Keratinocyte (primary cell): ENCODE results near the gene GPC5. TPM values are rescaled to one million over a fixed set of nuclear protein-coding genes. Genes with fewer than 3 reads are reported as not detected.

Experiments used
- DNase-seq: peaks from one replicate; pipeline ENCODE4 v3.0.0-alpha.2; 2011; ENCODE audit warnings: low read depth, missing footprints, low spot score
- FAIRE-seq: peaks from 2 replicates; lab custom pipeline; 2011; peaks lifted over from hg19 to GRCh38; lab: Jason Lieb, UNC
- H2AFZ ChIP-seq: 2 replicates; pipeline ENCODE4 v1.6.0; 2012; ENCODE audit warnings: low read length, control low read depth, inconsistent platforms; ENCODE audit not compliant: control insufficient read depth
- H3K27ac ChIP-seq: 2 replicates; pipeline ENCODE4 v1.5.1; 2011; ENCODE audit warnings: low read length; ENCODE audit not compliant: control insufficient read depth, insufficient read depth
- H3K27me3 ChIP-seq: 3 replicates; pipeline ENCODE4 v1.6.0; 2011; ENCODE audit warnings: low read length; ENCODE audit not compliant: control insufficient read depth, insufficient read depth; ENCODE audit errors: extremely low read depth
- H3K36me3 ChIP-seq, 2 experiments: 2 replicates in 1 of 2; 3 replicates in 1 of 2; pipeline ENCODE4 v1.5.1; 2011; ENCODE audit warnings: low read length in 2 of 2, mild to moderate bottlenecking in 1 of 2; ENCODE audit not compliant: control insufficient read depth in 2 of 2, insufficient read depth in 2 of 2; ENCODE audit errors: extremely low read depth in 1 of 2
- H3K4me1 ChIP-seq: 3 replicates; pipeline ENCODE4 v1.5.1; 2011; ENCODE audit warnings: low read length; ENCODE audit not compliant: control insufficient read depth, insufficient read depth; ENCODE audit errors: extremely low read depth
- H3K4me2 ChIP-seq: 3 replicates; pipeline ENCODE4 v1.6.0; 2011; ENCODE audit warnings: low read depth, low read length; ENCODE audit not compliant: control insufficient read depth, insufficient read depth; ENCODE audit errors: extremely low read depth
- H3K4me3 ChIP-seq, 3 experiments: fragments of 200-600 bp in 1 of 3; sonication (generic) in 1 of 3; 2 replicates in 2 of 3; 3 replicates in 1 of 3; pipeline ENCODE4 v1.5.1; 2011 to 2016; ENCODE audit warnings: low read length in 3 of 3, mild to moderate bottlenecking in 3 of 3, control low read depth in 2 of 3, inconsistent platforms in 1 of 3, low read depth in 1 of 3, mixed read lengths in 1 of 3, mixed run types in 1 of 3, moderate library complexity in 1 of 3; ENCODE audit not compliant: control insufficient read depth in 2 of 3, insufficient read depth in 2 of 3; ENCODE audit errors: extremely low read depth in 1 of 3
- H3K79me2 ChIP-seq: 2 replicates; pipeline ENCODE4 v1.6.0; 2012; ENCODE audit warnings: low read length; ENCODE audit not compliant: control insufficient read depth, insufficient read depth
- H3K9ac ChIP-seq: 3 replicates; pipeline ENCODE4 v1.6.0; 2011; ENCODE audit warnings: low read length; ENCODE audit not compliant: control insufficient read depth, insufficient read depth; ENCODE audit errors: extremely low read depth
- H3K9me1 ChIP-seq: 3 replicates; pipeline ENCODE4 v1.6.0; 2011; ENCODE audit warnings: low read length; ENCODE audit not compliant: control insufficient read depth, insufficient read depth; ENCODE audit errors: extremely low read depth
- H3K9me3 ChIP-seq: 2 replicates; pipeline ENCODE4 v1.5.1; 2012; ENCODE audit warnings: low read depth, low read length; ENCODE audit not compliant: control insufficient read depth
- H4K20me1 ChIP-seq: 3 replicates; pipeline ENCODE4 v1.6.0; 2011; ENCODE audit warnings: low read length; ENCODE audit not compliant: control insufficient read depth, insufficient read depth; ENCODE audit errors: extremely low read depth
- CTCF ChIP-seq, 3 experiments: IDR thresholded peaks in 1 of 3; conservative IDR thresholded peaks in 1 of 3; optimal IDR thresholded peaks in 1 of 3; 2 replicates in 2 of 3; 3 replicates in 1 of 3; pipeline versions ENCODE3 to v1.5.1; 2011; ENCODE audit warnings: low read length in 3 of 3, mild to moderate bottlenecking in 3 of 3, moderate library complexity in 2 of 3, control low read depth in 1 of 3, inconsistent platforms in 1 of 3; ENCODE audit not compliant: insufficient read depth in 2 of 3; ENCODE audit errors: extremely low read depth in 1 of 3
- EZH2 ChIP-seq: IDR thresholded peaks from one replicate; pipeline ENCODE4 v1.6.1; 2012; ENCODE audit warnings: inconsistent platforms, mild to moderate bottlenecking, low read length, moderate library complexity
- dilution Hi-C: fragments of 300-500 bp; cut with MboI; formaldehyde crosslinking; loops from one replicate; pipeline ENCODE4 v1.7.0; 2020; ENCODE audit warnings: low sequenced_read_pairs; ENCODE audit not compliant: extremely low pct_ligation_motif_present
- polyA plus RNA-seq, 5 experiments: library from polyadenylated mRNA; depleted of rRNA in 3 of 5; stranded (reverse) in 3 of 5; stranded (forward) in 1 of 5; unstranded in 1 of 5; fragments of >200 nt; gene quantifications; 1 replicate in 1 of 5; 2 replicates in 3 of 5; 3 replicates in 1 of 5; pipeline versions ENCODE4 v1.2.1 to v1.2.3, GENCODE V29; 2011 to 2012; ENCODE audit warnings: missing spikeins in 2 of 5, low read depth in 1 of 5, low replicate concordance in 1 of 5

Gene GPC5
- polyA plus RNA-seq, 1 donor (not counting 4 experiments of a cell fraction or from before 2014, with no cell fraction given): 0.10 TPM

GRCh38 chr13:91526543-91527033, 128.2 kb downstream of the GPC5 start:
- Histone ChIP-seq H4K20me1 (no peaks in the 10 kb centered on the region), H3K27me3 (no peaks in the 10 kb centered on the region), H3K36me3 (no peaks in the 10 kb centered on the region), H3K9me1 (no peaks in the 10 kb centered on the region), H3K4me1 (no peaks in the 10 kb centered on the region), H3K9ac (no peak overlapping the region), H3K4me3 (no peak overlapping the region), H3K27ac (no peak overlapping the region), H3K79me2 (no peaks in the 10 kb centered on the region), H3K4me2 (no peak overlapping the region), H3K9me3 (no peaks in the 10 kb centered on the region), H2AFZ (no peak overlapping the region)
- TF ChIP-seq EZH2 (no peak), CTCF (optimal IDR thresholded peaks at IDR 0.05 in 1 of 3, IDR thresholded peaks at IDR 0.05 in 1 of 3, conservative IDR thresholded peaks at IDR 0.05 in 1 of 3; ENCODE audit: extremely low read depth in 1 of 3, insufficient read depth in 2 of 3, low read length in 3 of 3) (no peak)
- FAIRE-seq: no peak
- no peak for DNase-seq
- dilution Hi-C loops: no loop called here

- no peaks in the 10 kb centered on the region for H3K9me1 ChIP-seq
- H3K9me3 ChIP-seq: no peaks in the 10 kb centered on the region
- dilution Hi-C loops: no loop called here
- no peak overlapping the region for H3K9ac ChIP-seq
- TF ChIP-seq CTCF (optimal IDR thresholded peaks at IDR 0.05 in 1 of 3, IDR thresholded peaks at IDR 0.05 in 1 of 3, conservative IDR thresholded peaks at IDR 0.05 in 1 of 3; ENCODE audit: extremely low read depth in 1 of 3, insufficient read depth in 2 of 3, low read length in 3 of 3): no peak
- TF ChIP-seq EZH2: no peak
- FAIRE-seq: no peak
- no peaks in the 10 kb centered on the region for H3K27me3 ChIP-seq
- no peaks in the 10 kb centered on the region for H3K79me2 ChIP-seq
- H3K27ac ChIP-seq: no peak overlapping the region
- no peak for DNase-seq
- H3K36me3 ChIP-seq: no peaks in the 10 kb centered on the region
- H4K20me1 ChIP-seq: no peaks in the 10 kb centered on the region
- no peak overlapping the region for H3K4me2 ChIP-seq
- no peak overlapping the region for H2AFZ ChIP-seq
- H3K4me1 ChIP-seq: no peaks in the 10 kb centered on the region
- no peak overlapping the region for H3K4me3 ChIP-seq
Observed at GRCh38 chr13:91529739-91530482, 131.5 kb downstream of the GPC5 start.
